Adrenal gland (tissue), 12 donors: ENCODE data around the gene PNPLA8. TPM values are rescaled to one million over a fixed set of nuclear protein-coding genes. Genes with fewer than 3 reads are reported as not detected.

Source experiments
- DNase-seq, 7 donors: peaks; one replicate each; pipeline ENCODE4 v3.0.0-alpha.2; 2019 to 2020
- H3K27ac ChIP-seq, 5 donors: fragments of 200-600 bp; sonication (generic) in 4 of 5; 1 replicate in 3 of 5; 2 replicates in 2 of 5; pipeline versions ENCODE4 v1.5.1 to v1.8.0; 2016 to 2020; ENCODE audit warnings: mild to moderate bottlenecking in 1 of 5
- H3K27me3 ChIP-seq: fragments of 200-600 bp; 2 replicates; pipeline ENCODE4 v1.8.0; 2021
- H3K36me3 ChIP-seq, 2 donors: fragments of 200-600 bp; replicated peaks in 1 of 2; 1 replicate in 1 of 2; 2 replicates in 1 of 2; pipeline versions ENCODE4 v1.5.1 to v1.8.0; 2018 to 2022
- H3K4me1 ChIP-seq, 2 donors: fragments of 200-600 bp; replicated peaks in 1 of 2; 1 replicate in 1 of 2; 2 replicates in 1 of 2; pipeline versions ENCODE4 v1.5.1 to v1.8.0; 2018 to 2021
- H3K4me3 ChIP-seq, 4 donors: fragments of 200-600 bp; sonication (generic) in 3 of 4; one replicate each; pipeline ENCODE4 v1.5.1; 2016 to 2018
- H3K9me3 ChIP-seq, 3 donors: fragments of 200-600 bp; sonication (generic) in 1 of 3; replicated peaks in 1 of 3; 1 replicate in 2 of 3; 2 replicates in 1 of 3; pipeline versions ENCODE4 v1.5.1 to v1.8.0; 2016 to 2021
- POLR2A ChIP-seq, 2 donors: fragments of 450-650 bp; IDR thresholded peaks; one replicate each; pipeline ENCODE4 v1.6.1; 2017; ENCODE audit warnings: antibody characterized with exemption in 2 of 2, mild to moderate bottlenecking in 2 of 2, moderate library complexity in 1 of 2
- WGBS, 4 donors: extraction: QIAGEN DNeasy Blood & Tissue Kit in 2 of 4; methylation state at CpG; one replicate each; pipeline versions ENCODE4 v1.1.5 to v1.1.7; 2013 to 2017; 5-methylcytosine and 5-hydroxymethylcytosine counted together
- intact Hi-C, 2 donors: fragments of 100-400 bp; cut with DNase I; formaldehyde crosslinking; loops; one replicate each; pipeline versions ENCODE4 v1.14.1 to v1.15.0; 2022 to 2023
- polyA plus RNA-seq, 3 donors: library from polyadenylated mRNA; stranded (reverse); fragments of 200-250 nt in 2 of 3; fragments of 350-450 nt in 1 of 3; fragmentation: Illumina TruSeq in 1 of 3; extraction: RNeasy Lipid Tissue Mini Kit (QIAGEN cat#74804) in 1 of 3; gene quantifications; one replicate each; pipeline ENCODE4 v1.2.3, GENCODE V29; 2013 to 2014
- total RNA-seq, 9 donors: library from RNA; depleted of rRNA in 4 of 9; stranded (reverse); fragments of >200 nt in 4 of 9; fragments of 120-200 nt in 1 of 9; fragmentation: NEBNext Ultra II Directional in 1 of 9; extraction: Animal tissue kit (Norgen Biotek cat#: 25700) in 1 of 9; gene quantifications; one replicate each; pipeline versions ENCODE4 v1.1.0 to v1.2.4, GENCODE V29; 2013 to 2023
- TF ChIP-seq, protein P1 (sequence below), 6 experiments: fragments of 450-650 bp in 4 of 6; fragments of 200-600 bp in 2 of 6; sonication (generic) in 1 of 6; IDR thresholded peaks; 1 replicate in 5 of 6; 2 replicates in 1 of 6; pipeline versions ENCODE4 v1.5.1 to v1.8.0; 2016 to 2021; ENCODE audit warnings: antibody characterized with exemption in 6 of 6, mild to moderate bottlenecking in 2 of 6, moderate library complexity in 1 of 6
- donor health status: healthy with polysubstance abuse.
- donor health status: Bipolar disorder and iron deficiency.
- donor health status: DM: yes; HTN: yes; CAD: no.
- donor health status: DM: no; HTN: no; CAD: no.
- donor health status: DM: no; HTN: no; CAD: no.
- donor health status: DM: yes; HTN: yes; CAD: no.

Gene PNPLA8
- total and polyA plus RNA-seq, 12 donors = 17.9 to 131 (median 50.5) TPM

DNA sequence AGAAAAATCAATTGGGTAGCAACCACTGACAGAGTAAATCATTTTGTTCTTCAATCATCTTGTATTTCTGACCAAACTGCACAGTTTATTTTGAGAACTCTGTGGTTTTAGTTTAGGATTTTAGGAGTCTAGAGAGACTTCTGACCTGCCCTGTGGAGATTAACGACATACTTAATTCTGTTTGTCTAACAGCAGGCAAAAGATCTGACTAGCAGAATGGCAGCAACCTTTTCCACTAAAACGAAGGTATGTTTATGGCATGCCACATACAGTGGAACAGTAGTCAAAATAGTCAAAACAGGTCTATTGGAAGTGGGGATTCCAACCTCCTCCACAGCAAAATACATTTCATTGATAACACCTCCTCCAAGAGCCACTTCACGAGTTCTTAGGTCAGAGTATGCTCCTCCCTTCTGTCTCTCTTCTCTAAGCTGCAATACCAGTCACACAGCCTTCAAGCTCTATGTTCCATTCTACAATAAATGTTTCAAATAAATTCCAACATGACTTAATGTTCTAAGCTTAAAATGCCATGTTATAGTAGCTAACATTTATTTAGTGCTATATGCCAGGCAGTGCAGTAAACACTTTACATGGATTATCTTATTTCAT lies 104.1 kb downstream of the PNPLA8 start:
- H3K9me3 ChIP-seq = no peaks in the 10 kb centered on the region
- peaks cover 0 to 52% of the 10 kb centered on the region in 2 donors for H3K4me1 ChIP-seq
- no peak for TF ChIP-seq POLR2A (IDR thresholded peaks at IDR 0.05)
- TF ChIP-seq, protein P1, sequence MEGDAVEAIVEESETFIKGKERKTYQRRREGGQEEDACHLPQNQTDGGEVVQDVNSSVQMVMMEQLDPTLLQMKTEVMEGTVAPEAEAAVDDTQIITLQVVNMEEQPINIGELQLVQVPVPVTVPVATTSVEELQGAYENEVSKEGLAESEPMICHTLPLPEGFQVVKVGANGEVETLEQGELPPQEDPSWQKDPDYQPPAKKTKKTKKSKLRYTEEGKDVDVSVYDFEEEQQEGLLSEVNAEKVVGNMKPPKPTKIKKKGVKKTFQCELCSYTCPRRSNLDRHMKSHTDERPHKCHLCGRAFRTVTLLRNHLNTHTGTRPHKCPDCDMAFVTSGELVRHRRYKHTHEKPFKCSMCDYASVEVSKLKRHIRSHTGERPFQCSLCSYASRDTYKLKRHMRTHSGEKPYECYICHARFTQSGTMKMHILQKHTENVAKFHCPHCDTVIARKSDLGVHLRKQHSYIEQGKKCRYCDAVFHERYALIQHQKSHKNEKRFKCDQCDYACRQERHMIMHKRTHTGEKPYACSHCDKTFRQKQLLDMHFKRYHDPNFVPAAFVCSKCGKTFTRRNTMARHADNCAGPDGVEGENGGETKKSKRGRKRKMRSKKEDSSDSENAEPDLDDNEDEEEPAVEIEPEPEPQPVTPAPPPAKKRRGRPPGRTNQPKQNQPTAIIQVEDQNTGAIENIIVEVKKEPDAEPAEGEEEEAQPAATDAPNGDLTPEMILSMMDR (IDR thresholded peaks at IDR 0.05) = no peak
- intact Hi-C loops = no loop called here
- no peaks in the 10 kb centered on the region for H3K27me3 ChIP-seq
- peak overlapping the region in 1 of 5 donors; percentile 33 for H3K27ac ChIP-seq
- H3K4me3 ChIP-seq = no peak overlapping the region
- WGBS, 4 donors = 7 to 29% (median 16%) methylated on average over 3 of the region's 3 CpGs
- no peaks in the 10 kb centered on the region for H3K36me3 ChIP-seq
- no peak for DNase-seq

Other genes with a start within 250 kb of the PNPLA8 start
- gene NRCAM, start 69.7 kb downstream of the PNPLA8 start, total RNA-seq = 100 to 1,000 TPM in 8 of 9 donors, 10 to 100 TPM in 1; 73.2 to 222 (median 155) TPM
- 100 to 1,000 TPM in 1 of 3 donors, 10 to 100 TPM in 2; 71.6 to 103 (median 78.9) TPM for gene NRCAM, start 69.7 kb downstream of the PNPLA8 start, polyA plus RNA-seq
- gene THAP5, start 43.6 kb upstream of the PNPLA8 start, total RNA-seq = 10 to 100 TPM; 16.6 to 35.6 (median 28.0) TPM
- gene THAP5, start 43.6 kb upstream of the PNPLA8 start, polyA plus RNA-seq = 10 to 100 TPM in 1 of 3 donors, 1 to 10 TPM in 2; 5.9 to 58.3 (median 7.3) TPM
- 100 to 1,000 TPM in 1 of 9 donors, 10 to 100 TPM in 8; 21.6 to 157 (median 49.0) TPM for gene DNAJB9, start 43.7 kb upstream of the PNPLA8 start, total RNA-seq
- 100 to 1,000 TPM in 1 of 3 donors, 1 to 10 TPM in 2; 8.4 to 175 (median 9.0) TPM for gene DNAJB9, start 43.7 kb upstream of the PNPLA8 start, polyA plus RNA-seq